CD14-positive monocyte (primary cell): ENCODE measurements around the gene PPP6C. TPM values are rescaled to one million over a fixed set of nuclear protein-coding genes. Genes with fewer than 3 reads are reported as not detected.

ENCODE experiments used
- DNase-seq, 3 donors: peaks; one replicate each; pipeline ENCODE4 v3.0.0-alpha.2; 2011 to 2022
- H2AFZ ChIP-seq: 2 replicates; pipeline ENCODE4 v1.6.0; 2012; ENCODE audit warnings: mild to moderate bottlenecking, low read depth, low read length, inconsistent platforms; ENCODE audit not compliant: insufficient read depth, poor library complexity, severe bottlenecking
- H3K27ac ChIP-seq, 2 donors: 1 replicate in 1 of 2; 2 replicates in 1 of 2; pipeline ENCODE4 v1.5.1; 2012 to 2013; ENCODE audit warnings: low read length in 2 of 2, control low read depth in 1 of 2, inconsistent platforms in 1 of 2, low read depth in 1 of 2, mild to moderate bottlenecking in 1 of 2
- H3K27me3 ChIP-seq, 2 donors: one replicate each; pipeline versions ENCODE4 v1.6.0 to v1.6.1; 2011 to 2013; ENCODE audit warnings: low read length in 2 of 2; ENCODE audit not compliant: control insufficient read depth in 2 of 2, insufficient read depth in 2 of 2
- H3K36me3 ChIP-seq, 2 donors: replicated peaks in 1 of 2; 1 replicate in 1 of 2; 2 replicates in 1 of 2; pipeline versions ENCODE4 v1.5.1 to v1.6.1; 2012 to 2013; ENCODE audit warnings: low read length in 2 of 2, control low read depth in 1 of 2, inconsistent platforms in 1 of 2, mild to moderate bottlenecking in 1 of 2; ENCODE audit not compliant: insufficient read depth in 2 of 2, control insufficient read depth in 1 of 2
- H3K4me1 ChIP-seq, 2 donors: 1 replicate in 1 of 2; 2 replicates in 1 of 2; pipeline versions ENCODE4 v1.5.1 to v1.6.1; 2012 to 2013; ENCODE audit warnings: low read length in 2 of 2, control low read depth in 1 of 2, inconsistent platforms in 1 of 2, mild to moderate bottlenecking in 1 of 2, moderate library complexity in 1 of 2; ENCODE audit not compliant: insufficient read depth in 2 of 2, control insufficient read depth in 1 of 2
- H3K4me2 ChIP-seq: replicated peaks from 2 replicates; pipeline ENCODE3; 2012; ENCODE audit warnings: low read length, moderate library complexity, mild to moderate bottlenecking; ENCODE audit not compliant: poor library complexity, severe bottlenecking; ENCODE audit errors: extremely low read depth
- H3K4me3 ChIP-seq, 3 experiments: fragments of 200-600 bp in 1 of 3; sonication (generic) in 1 of 3; replicated peaks in 1 of 3; 1 replicate in 2 of 3; 2 replicates in 1 of 3; pipeline ENCODE4 v1.5.1; 2011 to 2013; ENCODE audit warnings: low read length in 3 of 3, mild to moderate bottlenecking in 3 of 3, control low read depth in 2 of 3, low read depth in 2 of 3, inconsistent platforms in 1 of 3, moderate library complexity in 1 of 3
- H3K79me2 ChIP-seq: 2 replicates; pipeline ENCODE4 v1.6.0; 2012; ENCODE audit warnings: mild to moderate bottlenecking, control low read depth, inconsistent platforms, low read length, moderate library complexity; ENCODE audit not compliant: insufficient read depth
- H3K9ac ChIP-seq: 2 replicates; pipeline ENCODE4 v1.6.0; 2017; ENCODE audit warnings: low read length, mild to moderate bottlenecking; ENCODE audit not compliant: insufficient read depth, poor library complexity, severe bottlenecking
- H3K9me3 ChIP-seq, 2 donors: replicated peaks in 1 of 2; 1 replicate in 1 of 2; 2 replicates in 1 of 2; pipeline versions ENCODE4 v1.5.1 to v1.6.1; 2012 to 2013; ENCODE audit warnings: low read length in 2 of 2, control low read depth in 1 of 2; ENCODE audit not compliant: control insufficient read depth in 1 of 2, insufficient read depth in 1 of 2
- H4K20me1 ChIP-seq: 2 replicates; pipeline ENCODE4 v1.6.0; 2012; ENCODE audit warnings: mild to moderate bottlenecking, low read length, control low read depth, moderate library complexity; ENCODE audit not compliant: insufficient read depth
- H3K27ac Mint-ChIP-seq, 7 donors: one replicate each; pipeline ENCODE4 v1.8.0; 2020; ENCODE audit warnings: mild to moderate bottlenecking in 7 of 7, mixed read lengths in 7 of 7, moderate library complexity in 6 of 7, inconsistent platforms in 2 of 7
- H3K27me3 Mint-ChIP-seq, 3 donors: one replicate each; pipeline ENCODE4 v1.8.0; 2021 to 2022; ENCODE audit warnings: low read depth in 3 of 3, mild to moderate bottlenecking in 3 of 3, mixed read lengths in 3 of 3, moderate library complexity in 3 of 3, inconsistent platforms in 1 of 3
- H3K36me3 Mint-ChIP-seq, 2 donors: one replicate each; pipeline ENCODE4 v1.8.0; 2020; ENCODE audit warnings: mixed read lengths in 2 of 2, inconsistent platforms in 1 of 2, mild to moderate bottlenecking in 1 of 2
- H3K4me1 Mint-ChIP-seq: one replicate; pipeline ENCODE4 v1.8.0; 2020; ENCODE audit warnings: mild to moderate bottlenecking, mixed read lengths
- H3K4me3 Mint-ChIP-seq, 2 donors: one replicate each; pipeline ENCODE4 v1.8.0; 2020; ENCODE audit warnings: mild to moderate bottlenecking in 2 of 2, mixed read lengths in 2 of 2, moderate library complexity in 1 of 2
- H3K9me3 Mint-ChIP-seq, 7 donors: one replicate each; pipeline ENCODE4 v1.8.0; 2020 to 2022; ENCODE audit warnings: mixed read lengths in 7 of 7, mild to moderate bottlenecking in 6 of 7, moderate library complexity in 6 of 7, inconsistent platforms in 2 of 7
- WGBS: methylation state at CpG from one replicate; pipeline ENCODE4 v1.1.5; 2013; ENCODE audit warnings: missing lambda C conversion rate; ENCODE audit not compliant: insufficient coverage; 5-methylcytosine and 5-hydroxymethylcytosine counted together
- intact Hi-C, 2 donors: fragments of 100-400 bp; cut with micrococcal nuclease; formaldehyde crosslinking; loops; one replicate each; pipeline versions ENCODE4 v1.15.0 to v1.15.1; 2023
- polyA plus RNA-seq, 3 donors: library from polyadenylated mRNA; depleted of rRNA in 1 of 3; unstranded in 2 of 3; stranded (reverse) in 1 of 3; fragments of 300-500 nt in 2 of 3; fragments of >200 nt in 1 of 3; fragmentation: Illumina TruSeq in 2 of 3; gene quantifications; 1 replicate in 2 of 3; 2 replicates in 1 of 3; pipeline ENCODE4 v1.2.3, GENCODE V29; 2012 to 2021
- TF ChIP-seq, protein P1 (sequence below): fragments of 200-600 bp; IDR thresholded peaks from one replicate; pipeline ENCODE4 v1.8.0; 2022; ENCODE audit warnings: antibody characterized with exemption, mild to moderate bottlenecking

Gene PPP6C
- polyA plus RNA-seq, 3 donors: 20.0 to 48.1 (median 36.9) TPM

- peaks cover 0 to 3% of the 10 kb centered on the region in 2 donors for H3K36me3 Mint-ChIP-seq
- intact Hi-C loops: no loop called here
- WGBS: no CpG with 5 or more reads among the region's 2 CpGs
- Histone ChIP-seq H3K4me1 (peaks cover 7 to 8% of the 10 kb centered on the region in 2 donors), H3K27ac (peak overlapping the region in 1 of 2 donors; percentile 48), H4K20me1 (no peaks in the 10 kb centered on the region), H3K9me3 (no peaks in the 10 kb centered on the region), H2AFZ (no peak overlapping the region), H3K4me2 (no peak overlapping the region), H3K36me3 (no peaks in the 10 kb centered on the region), H3K79me2 (no peaks in the 10 kb centered on the region), H3K4me3 (no peak overlapping the region), H3K9ac (peak overlapping the region; percentile 17), H3K27me3 (no peaks in the 10 kb centered on the region)
- peaks cover 15% of the 10 kb centered on the region for H3K4me1 Mint-ChIP-seq
- H3K4me3 Mint-ChIP-seq: no peak overlapping the region
- H3K27ac Mint-ChIP-seq: peak overlapping the region; percentile 2 to 91 (median 77)
- no peaks in the 10 kb centered on the region for H3K27me3 Mint-ChIP-seq
- TF ChIP-seq, protein P1, sequence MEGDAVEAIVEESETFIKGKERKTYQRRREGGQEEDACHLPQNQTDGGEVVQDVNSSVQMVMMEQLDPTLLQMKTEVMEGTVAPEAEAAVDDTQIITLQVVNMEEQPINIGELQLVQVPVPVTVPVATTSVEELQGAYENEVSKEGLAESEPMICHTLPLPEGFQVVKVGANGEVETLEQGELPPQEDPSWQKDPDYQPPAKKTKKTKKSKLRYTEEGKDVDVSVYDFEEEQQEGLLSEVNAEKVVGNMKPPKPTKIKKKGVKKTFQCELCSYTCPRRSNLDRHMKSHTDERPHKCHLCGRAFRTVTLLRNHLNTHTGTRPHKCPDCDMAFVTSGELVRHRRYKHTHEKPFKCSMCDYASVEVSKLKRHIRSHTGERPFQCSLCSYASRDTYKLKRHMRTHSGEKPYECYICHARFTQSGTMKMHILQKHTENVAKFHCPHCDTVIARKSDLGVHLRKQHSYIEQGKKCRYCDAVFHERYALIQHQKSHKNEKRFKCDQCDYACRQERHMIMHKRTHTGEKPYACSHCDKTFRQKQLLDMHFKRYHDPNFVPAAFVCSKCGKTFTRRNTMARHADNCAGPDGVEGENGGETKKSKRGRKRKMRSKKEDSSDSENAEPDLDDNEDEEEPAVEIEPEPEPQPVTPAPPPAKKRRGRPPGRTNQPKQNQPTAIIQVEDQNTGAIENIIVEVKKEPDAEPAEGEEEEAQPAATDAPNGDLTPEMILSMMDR: no peak
- peak; percentile 29 to 41 (median 30) for DNase-seq
- H3K9me3 Mint-ChIP-seq: no peaks in the 10 kb centered on the region
Measured at GRCh38 chr9:125126019-125126746, 63.4 kb downstream of the PPP6C start.

DNA sequence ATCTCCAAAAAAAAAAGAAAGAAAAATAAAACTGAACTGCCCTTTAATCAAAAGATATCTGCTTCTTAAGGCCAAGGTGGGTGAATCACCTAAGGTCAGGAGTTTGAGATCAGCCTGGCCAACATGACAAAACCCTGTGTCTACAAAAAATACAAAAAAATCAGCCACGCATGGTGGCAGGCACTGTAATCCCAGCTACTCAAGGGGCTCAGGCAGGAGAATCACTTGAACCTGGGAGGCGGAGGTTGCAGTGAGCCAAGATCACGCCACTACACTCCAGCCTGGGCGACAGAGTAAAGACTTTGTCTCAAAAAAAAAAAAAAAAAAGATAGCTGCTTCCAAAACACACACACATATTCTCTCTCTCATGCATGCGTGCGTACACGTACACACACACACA lies 64.1 kb downstream of the PPP6C start:
- 100% methylated on average over 2 of the region's 7 CpGs for WGBS
- Mint-ChIP-seq H3K4me1 (peaks cover 15% of the 10 kb centered on the region), H3K4me3 (no peak overlapping the region), H3K36me3 (peaks cover 0 to 3% of the 10 kb centered on the region in 2 donors), H3K9me3 (no peaks in the 10 kb centered on the region), H3K27me3 (no peaks in the 10 kb centered on the region), H3K27ac (peak overlapping the region in 2 of 7 donors; percentile 73 to 91)
- Histone ChIP-seq H3K27ac (peak overlapping the region in 1 of 2 donors; percentile 48), H3K36me3 (no peaks in the 10 kb centered on the region), H3K4me2 (no peak overlapping the region), H3K27me3 (no peaks in the 10 kb centered on the region), H2AFZ (no peak overlapping the region), H4K20me1 (no peaks in the 10 kb centered on the region), H3K4me3 (no peak overlapping the region), H3K9me3 (no peaks in the 10 kb centered on the region), H3K9ac (peak overlapping the region; percentile 17), H3K4me1 (peaks cover 7 to 8% of the 10 kb centered on the region in 2 donors), H3K79me2 (no peaks in the 10 kb centered on the region)
- TF ChIP-seq, protein P1: no peak
- no peak for DNase-seq
- intact Hi-C loops: no loop called here
